GM18861 (cell line): Measurements from ENCODE around the gene FRMD4B.
A peak's percentile ranks its signal among the peaks of the same experiment; 100 is the strongest.
"Not testable (repeated sequence)": the region's sequence is repeated elsewhere in the genome, so short reads cannot be mapped to it uniquely, and the experiment has no call there.

Experiments used
- ATAC-seq: cut with Tn5 transposase; IDR thresholded peaks from one replicate; pipeline ENCODE4 v1.9.1; 2021; ENCODE audit not compliant: unreplicated experiment

The FRMD4B gene

GRCh38 chr3:69324362-69325025 lies 61.4 kb downstream of the FRMD4B start:
- peak; percentile 55 for ATAC-seq

- ATAC-seq: no peak
These were observed 61.9 kb downstream of the FRMD4B start for GRCh38 chr3:69323941-69324340.

- not testable (repeated sequence) for ATAC-seq
These were observed 63.4 kb downstream of the FRMD4B start for GRCh38 chr3:69322512-69322911.

- ATAC-seq: no peak
These were observed 63.8 kb downstream of the FRMD4B start for GRCh38 chr3:69322158-69322509.

GRCh38 chr3:69321301-69322157 lies 64.4 kb downstream of the FRMD4B start:
- ATAC-seq: no peak

GRCh38 chr3:69320871-69321271 lies 65.0 kb downstream of the FRMD4B start:
- peak; percentile 52 for ATAC-seq

GRCh38 chr3:69319652-69320051 lies 66.2 kb downstream of the FRMD4B start:
- ATAC-seq: no peak

- no peak for ATAC-seq
These were observed 67.5 kb downstream of the FRMD4B start for GRCh38 chr3:69318410-69318809.

GRCh38 chr3:69313251-69313650 lies 72.6 kb downstream of the FRMD4B start:
- ATAC-seq: no peak

GRCh38 chr3:69309814-69310213 lies 76.1 kb downstream of the FRMD4B start:
- ATAC-seq: no peak

GRCh38 chr3:69306239-69307185 lies 79.4 kb downstream of the FRMD4B start:
- ATAC-seq: peak; percentile 95

GRCh38 chr3:69305011-69305410 lies 80.9 kb downstream of the FRMD4B start:
- no peak for ATAC-seq

- ATAC-seq: no peak
These were observed 81.5 kb downstream of the FRMD4B start for GRCh38 chr3:69304396-69304795.

- ATAC-seq: no peak
These were observed 85.6 kb downstream of the FRMD4B start for GRCh38 chr3:69300296-69300695.

GRCh38 chr3:69299344-69299743 lies 86.5 kb downstream of the FRMD4B start:
- ATAC-seq: no peak

- ATAC-seq: no peak
These were observed 88.4 kb downstream of the FRMD4B start for GRCh38 chr3:69297501-69297900.

GRCh38 chr3:69296995-69297394 lies 88.9 kb downstream of the FRMD4B start:
- no peak for ATAC-seq

- ATAC-seq: no peak
These were observed 91.7 kb downstream of the FRMD4B start for GRCh38 chr3:69294014-69294766.

- no peak for ATAC-seq
These were observed 92.8 kb downstream of the FRMD4B start for GRCh38 chr3:69292959-69293574.

GRCh38 chr3:69292185-69292584 lies 93.7 kb downstream of the FRMD4B start:
- no peak for ATAC-seq
